ENCODE results near the gene CCDC148. TPM values are rescaled to one million over a fixed set of nuclear protein-coding genes. Genes with fewer than 3 reads are reported as not detected.

Gene CCDC148
- total and polyA plus RNA-seq, 10 of the 15 experiments (the other 5 are each of a cell fraction or from before 2014, with no cell fraction given): 0.07 to 0.30 (median 0.18) TPM; not detected in 7

DNA sequence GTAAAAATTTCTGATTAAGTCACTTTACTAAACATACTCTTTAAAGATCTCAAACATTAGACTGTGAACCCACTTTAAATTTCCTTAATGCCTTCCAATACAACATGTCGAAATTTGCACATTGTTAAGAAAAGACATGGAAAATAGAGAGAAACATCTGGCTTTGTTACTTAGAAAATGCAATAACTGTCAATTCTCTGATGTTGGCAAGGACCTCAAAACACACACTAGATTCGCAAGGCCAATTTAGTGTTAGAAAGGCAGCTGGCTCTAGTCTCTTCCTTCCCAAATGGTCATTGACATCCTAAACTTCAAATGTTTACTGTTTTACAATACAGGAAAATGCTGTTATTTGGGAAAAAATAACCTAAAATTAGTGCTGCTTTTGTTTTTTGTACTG, 244.3 kb downstream of the CCDC148 start:
- DNase-seq (ENCODE audit: low read depth, low spot score) (no peak), FAIRE-seq (no peak), ATAC-seq (no peak)
- no peak overlapping the region for H2AFZ ChIP-seq (ENCODE audit: control insufficient read depth, low read depth, low read length)
- intact Hi-C loops (cut with micrococcal nuclease; ENCODE audit: unreplicated experiment): no loop called here
- 50% methylated on average over 2 of the region's 2 CpGs for WGBS (ENCODE audit: insufficient coverage, insufficient replicate concordance, low lambda C conversion rate, missing lambda C conversion rate)
- H3K36me3 ChIP-seq (ENCODE audit: control insufficient read depth in 2 of 2, insufficient read depth in 2 of 2, low read length in 1 of 2): no peaks in the 10 kb centered on the region
- H3K9me3 ChIP-seq (replicated peaks; ENCODE audit: control insufficient read depth, insufficient read depth, low read length): no peaks in the 10 kb centered on the region
- SMC1A ChIA-PET (ENCODE audit: uncharacterized antibody, unreplicated experiment): no interaction called here
- no peaks in the 10 kb centered on the region for H3K79me2 ChIP-seq (ENCODE audit: control insufficient read depth, insufficient read depth, low read length)
- no peak for TF ChIP-seq DPF2 (IDR thresholded peaks at IDR 0.05)
- no peak for TF ChIP-seq TCF12 (IDR thresholded peaks at IDR 0.05; ENCODE audit: low read depth, low read length)
- no peak for TF ChIP-seq BACH1 (IDR thresholded peaks at IDR 0.05; ENCODE audit: borderline replicate concordance)
- TF ChIP-seq HDGF (IDR thresholded peaks at IDR 0.05): no peak
- no peak for TF ChIP-seq NBN (IDR thresholded peaks at IDR 0.05)
- TF ChIP-seq, protein P1, sequence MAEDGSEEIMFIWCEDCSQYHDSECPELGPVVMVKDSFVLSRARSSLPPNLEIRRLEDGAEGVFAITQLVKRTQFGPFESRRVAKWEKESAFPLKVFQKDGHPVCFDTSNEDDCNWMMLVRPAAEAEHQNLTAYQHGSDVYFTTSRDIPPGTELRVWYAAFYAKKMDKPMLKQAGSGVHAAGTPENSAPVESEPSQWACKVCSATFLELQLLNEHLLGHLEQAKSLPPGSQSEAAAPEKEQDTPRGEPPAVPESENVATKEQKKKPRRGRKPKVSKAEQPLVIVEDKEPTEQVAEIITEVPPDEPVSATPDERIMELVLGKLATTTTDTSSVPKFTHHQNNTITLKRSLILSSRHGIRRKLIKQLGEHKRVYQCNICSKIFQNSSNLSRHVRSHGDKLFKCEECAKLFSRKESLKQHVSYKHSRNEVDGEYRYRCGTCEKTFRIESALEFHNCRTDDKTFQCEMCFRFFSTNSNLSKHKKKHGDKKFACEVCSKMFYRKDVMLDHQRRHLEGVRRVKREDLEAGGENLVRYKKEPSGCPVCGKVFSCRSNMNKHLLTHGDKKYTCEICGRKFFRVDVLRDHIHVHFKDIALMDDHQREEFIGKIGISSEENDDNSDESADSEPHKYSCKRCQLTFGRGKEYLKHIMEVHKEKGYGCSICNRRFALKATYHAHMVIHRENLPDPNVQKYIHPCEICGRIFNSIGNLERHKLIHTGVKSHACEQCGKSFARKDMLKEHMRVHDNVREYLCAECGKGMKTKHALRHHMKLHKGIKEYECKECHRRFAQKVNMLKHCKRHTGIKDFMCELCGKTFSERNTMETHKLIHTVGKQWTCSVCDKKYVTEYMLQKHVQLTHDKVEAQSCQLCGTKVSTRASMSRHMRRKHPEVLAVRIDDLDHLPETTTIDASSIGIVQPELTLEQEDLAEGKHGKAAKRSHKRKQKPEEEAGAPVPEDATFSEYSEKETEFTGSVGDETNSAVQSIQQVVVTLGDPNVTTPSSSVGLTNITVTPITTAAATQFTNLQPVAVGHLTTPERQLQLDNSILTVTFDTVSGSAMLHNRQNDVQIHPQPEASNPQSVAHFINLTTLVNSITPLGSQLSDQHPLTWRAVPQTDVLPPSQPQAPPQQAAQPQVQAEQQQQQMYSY (CRISPR knock-in tag; IDR thresholded peaks at IDR 0.05): no peak
- no peak for TF ChIP-seq SMAD5 (IDR thresholded peaks at IDR 0.05; ENCODE audit: low read depth)
- no peak for TF ChIP-seq LARP7 (IDR thresholded peaks at IDR 0.05)
- no peak for TF ChIP-seq NRF1 (conservative IDR thresholded peaks at IDR 0.05; ENCODE audit: low read depth, low read length)
- TF ChIP-seq, protein P2, sequence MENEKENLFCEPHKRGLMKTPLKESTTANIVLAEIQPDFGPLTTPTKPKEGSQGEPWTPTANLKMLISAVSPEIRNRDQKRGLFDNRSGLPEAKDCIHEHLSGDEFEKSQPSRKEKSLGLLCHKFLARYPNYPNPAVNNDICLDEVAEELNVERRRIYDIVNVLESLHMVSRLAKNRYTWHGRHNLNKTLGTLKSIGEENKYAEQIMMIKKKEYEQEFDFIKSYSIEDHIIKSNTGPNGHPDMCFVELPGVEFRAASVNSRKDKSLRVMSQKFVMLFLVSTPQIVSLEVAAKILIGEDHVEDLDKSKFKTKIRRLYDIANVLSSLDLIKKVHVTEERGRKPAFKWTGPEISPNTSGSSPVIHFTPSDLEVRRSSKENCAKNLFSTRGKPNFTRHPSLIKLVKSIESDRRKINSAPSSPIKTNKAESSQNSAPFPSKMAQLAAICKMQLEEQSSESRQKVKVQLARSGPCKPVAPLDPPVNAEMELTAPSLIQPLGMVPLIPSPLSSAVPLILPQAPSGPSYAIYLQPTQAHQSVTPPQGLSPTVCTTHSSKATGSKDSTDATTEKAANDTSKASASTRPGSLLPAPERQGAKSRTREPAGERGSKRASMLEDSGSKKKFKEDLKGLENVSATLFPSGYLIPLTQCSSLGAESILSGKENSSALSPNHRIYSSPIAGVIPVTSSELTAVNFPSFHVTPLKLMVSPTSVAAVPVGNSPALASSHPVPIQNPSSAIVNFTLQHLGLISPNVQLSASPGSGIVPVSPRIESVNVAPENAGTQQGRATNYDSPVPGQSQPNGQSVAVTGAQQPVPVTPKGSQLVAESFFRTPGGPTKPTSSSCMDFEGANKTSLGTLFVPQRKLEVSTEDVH (IDR thresholded peaks at IDR 0.05; ENCODE audit: low read depth, partially characterized antibody): no peak
- no peak for TF ChIP-seq SMAD1 (IDR thresholded peaks at IDR 0.05; ENCODE audit: low read depth, partially characterized antibody)
- no peak for TF ChIP-seq NR2F1 (conservative IDR thresholded peaks at IDR 0.05)
- TF ChIP-seq RUNX3 (IDR thresholded peaks at IDR 0.05; ENCODE audit: low read length): no peak
- no peak for TF ChIP-seq MTA2 (IDR thresholded peaks at IDR 0.05; ENCODE audit: low read depth)
- no peak for TF ChIP-seq NFYA (IDR thresholded peaks at IDR 0.05; ENCODE audit: borderline replicate concordance, low read depth, low read length)
- no peak for TF ChIP-seq RAD51 (IDR thresholded peaks at IDR 0.05)
- TF ChIP-seq HDAC6 (IDR thresholded peaks at IDR 0.05; ENCODE audit: unreplicated experiment): no peak
- no peaks in the 10 kb centered on the region; a peak in 1 of 4 replicates for H3K27me3 ChIP-seq (replicated peaks in 1 of 2; ENCODE audit: control insufficient read depth in 2 of 2, insufficient read depth in 2 of 2, low read length in 1 of 2)
- POLR2A ChIA-PET: no interaction called here
- H3K4me1 ChIP-seq (ENCODE audit: control insufficient read depth, insufficient read depth, low read length): no peaks in the 10 kb centered on the region
- H3K4me3 ChIP-seq: no peak overlapping the region
- RAD21 ChIA-PET (ENCODE audit: unreplicated experiment): no interaction called here
- H3K4me2 ChIP-seq (ENCODE audit: control insufficient read depth, insufficient read depth): no peak overlapping the region
- H4K20me1 ChIP-seq (ENCODE audit: control insufficient read depth, insufficient read depth): no peaks in the 10 kb centered on the region
- CTCF ChIA-PET: no interaction called here
- BruUV-seq (replicated peaks): no TSS peak
- in situ Hi-C loops (cut with MboI): no loop called here
- H3K9ac ChIP-seq (ENCODE audit: control insufficient read depth, insufficient read depth, low read length): no peak overlapping the region
- H3K27ac ChIP-seq (ENCODE audit: control insufficient read depth, insufficient read depth): no peak overlapping the region
